HG03280 (cell line): ENCODE results near the gene CALY.

Experiments
- ATAC-seq: cut with Tn5 transposase; IDR thresholded peaks from one replicate; pipeline ENCODE4 v1.9.1; 2021; ENCODE audit warnings: mild to moderate bottlenecking, moderate library complexity; ENCODE audit not compliant: unreplicated experiment

The CALY gene

DNA sequence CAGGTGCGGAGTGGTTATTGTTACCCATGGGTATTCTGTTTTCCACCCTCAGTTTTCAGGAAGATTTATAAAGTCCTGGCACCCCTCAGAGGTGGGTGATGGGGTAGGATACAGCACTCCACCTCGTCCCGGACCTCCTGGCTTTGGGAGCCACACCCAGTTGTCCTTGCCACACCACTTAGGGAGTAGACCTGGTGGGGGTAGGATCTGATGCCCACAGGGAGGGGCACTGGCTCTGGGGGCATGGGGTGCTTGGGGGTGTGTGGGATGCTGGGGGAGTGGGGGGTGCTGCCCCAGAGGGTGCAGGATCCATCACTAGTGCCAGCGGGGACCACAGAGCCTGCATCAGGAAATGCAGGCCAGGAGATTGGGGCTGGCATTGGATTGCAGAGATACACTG, 23.5 kb downstream of the CALY start:
- ATAC-seq, result no peak

DNA sequence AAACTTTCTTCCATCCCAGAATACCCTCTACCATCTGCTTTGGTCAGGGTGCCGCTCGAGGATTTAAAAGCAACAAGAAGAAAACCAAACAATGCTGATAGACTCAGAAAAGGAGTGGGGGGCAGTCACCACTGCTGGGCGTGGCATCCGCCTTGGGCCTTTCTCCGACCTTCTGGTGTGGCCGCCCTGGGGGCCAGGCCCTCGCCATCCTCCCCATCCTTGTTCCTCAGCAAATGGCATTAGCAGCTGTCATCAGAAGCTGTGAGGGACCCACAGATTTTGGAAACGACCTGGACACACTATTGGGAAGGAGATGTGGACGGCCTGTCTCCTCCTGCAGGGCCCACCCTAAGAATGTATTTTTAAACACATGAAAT, 23.9 kb downstream of the CALY start:
- ATAC-seq, result no peak

DNA sequence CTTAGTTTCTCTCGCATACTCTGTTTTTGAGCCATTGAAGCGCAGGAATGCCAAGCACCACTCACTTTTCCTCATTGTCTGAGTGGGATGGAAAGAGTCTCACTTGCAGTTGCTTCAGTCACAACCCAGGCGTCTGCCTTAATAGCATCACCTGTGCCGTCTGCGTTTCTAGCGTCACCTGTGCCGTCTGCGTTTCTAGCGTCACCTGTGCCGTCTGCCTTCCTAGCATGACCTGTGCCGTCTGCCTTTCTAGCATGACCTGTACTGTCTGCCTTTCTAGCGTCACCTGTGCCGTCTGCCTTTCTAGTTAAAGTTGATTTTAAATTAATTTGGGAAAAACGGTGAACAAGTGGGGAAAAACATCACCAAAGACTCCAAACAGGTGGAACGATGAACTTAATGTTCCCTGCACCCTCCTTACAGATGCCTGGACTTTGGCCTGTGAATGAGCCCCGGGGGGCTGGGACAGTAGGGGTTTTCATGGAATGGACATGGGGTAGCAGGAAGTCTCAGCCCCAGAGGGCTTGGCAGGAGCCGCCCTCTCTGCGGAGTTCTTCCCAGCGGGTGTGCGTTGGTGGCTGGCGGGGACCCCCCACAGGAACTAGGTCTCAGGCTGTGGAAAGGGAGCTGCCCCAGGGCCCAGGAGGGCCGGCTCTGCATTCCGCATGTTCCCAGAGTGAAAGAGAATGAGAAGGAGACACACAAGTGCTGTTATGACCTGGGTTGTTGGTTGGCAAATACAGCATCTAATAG, 24.5 kb downstream of the CALY start:
- no peak for ATAC-seq

DNA sequence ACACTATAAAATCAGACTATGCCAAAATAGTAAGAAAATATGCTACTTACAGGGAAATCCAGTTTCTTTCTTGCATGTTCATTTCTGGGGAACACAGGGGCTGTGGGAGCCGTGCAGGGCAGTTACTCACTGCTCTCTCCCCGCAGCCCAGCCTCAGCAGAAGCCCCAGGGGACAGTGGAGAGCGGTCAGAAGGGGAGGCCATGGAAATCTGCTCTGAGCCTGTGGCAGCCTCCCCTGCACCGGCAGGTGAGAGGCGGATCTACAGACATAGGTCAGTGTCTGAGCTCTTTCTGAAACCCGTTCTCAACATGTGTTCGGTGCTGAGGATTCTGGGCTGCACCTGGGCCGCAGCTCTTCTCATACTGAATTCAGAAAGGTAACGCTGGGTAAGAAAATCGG, 25.1 kb downstream of the CALY start:
- no peak for ATAC-seq

DNA sequence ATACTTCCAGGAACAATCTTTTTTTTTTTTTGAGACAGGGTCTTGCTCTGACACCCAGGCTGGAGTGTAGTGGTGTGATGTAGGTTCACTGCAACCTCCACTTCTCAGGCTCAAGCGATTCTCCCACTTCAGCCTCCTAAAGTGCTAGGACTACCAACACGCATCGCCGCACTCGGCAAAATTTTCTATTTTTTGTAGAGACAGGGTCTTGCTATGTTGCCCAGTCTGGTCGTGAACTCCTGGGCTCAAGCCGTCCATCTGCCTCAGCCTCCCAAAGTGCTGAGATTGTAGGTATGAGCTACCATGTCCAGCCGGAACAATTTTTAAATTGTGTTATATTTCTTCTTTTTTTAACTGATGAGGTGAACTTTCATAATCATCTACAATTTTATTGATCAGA, 25.9 kb downstream of the CALY start:
- ATAC-seq, result no peak

DNA sequence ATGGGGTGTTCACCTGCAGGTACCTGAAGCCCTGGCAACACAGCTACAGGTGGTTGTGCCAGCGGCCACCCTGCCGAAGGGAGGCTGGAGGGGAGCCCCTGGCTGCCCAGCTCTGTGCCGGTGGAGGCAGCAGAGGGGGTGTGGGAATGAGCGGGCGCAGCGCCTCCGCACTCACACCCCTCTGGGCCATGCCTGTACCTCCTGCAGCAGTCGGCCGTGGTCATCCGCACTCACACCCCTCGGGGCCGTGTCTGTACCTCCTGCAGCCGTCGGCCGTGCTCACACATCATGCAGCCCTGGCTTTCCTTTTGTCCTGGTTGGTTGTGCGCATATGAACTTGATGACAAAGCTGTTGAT, 26.3 kb downstream of the CALY start:
- ATAC-seq, result no peak

DNA sequence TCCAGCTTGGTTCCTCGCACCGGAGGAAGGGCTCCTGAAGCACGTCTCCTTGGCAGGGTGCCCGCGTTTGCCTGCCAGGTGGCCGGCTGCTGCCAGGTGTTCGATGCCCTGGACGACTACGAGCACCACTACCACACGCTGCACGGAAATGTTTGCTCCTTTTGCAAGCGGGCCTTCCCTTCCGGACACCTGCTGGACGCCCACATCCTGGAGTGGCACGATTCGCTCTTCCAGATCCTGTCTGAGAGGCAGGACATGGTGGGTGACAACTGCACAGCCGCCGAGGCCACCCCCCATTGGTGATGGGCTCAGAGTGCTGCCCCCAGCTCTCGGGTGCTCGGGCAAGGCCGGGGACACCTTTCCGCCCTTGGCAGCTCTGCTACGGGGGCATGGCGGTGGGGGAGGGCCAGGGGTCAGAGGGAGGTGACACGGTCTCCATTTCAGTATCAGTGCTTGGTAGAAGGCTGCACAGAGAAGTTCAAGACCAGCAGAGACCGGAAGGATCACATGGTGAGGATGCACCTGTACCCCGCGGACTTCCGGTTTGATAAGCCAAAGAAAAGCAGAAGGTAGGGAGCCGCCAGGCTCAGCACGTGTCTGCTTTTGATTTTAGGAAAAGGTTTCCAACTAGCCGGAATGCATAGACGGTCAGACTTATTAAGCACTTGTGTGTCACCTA, 26.8 kb downstream of the CALY start:
- ATAC-seq, result no peak

DNA sequence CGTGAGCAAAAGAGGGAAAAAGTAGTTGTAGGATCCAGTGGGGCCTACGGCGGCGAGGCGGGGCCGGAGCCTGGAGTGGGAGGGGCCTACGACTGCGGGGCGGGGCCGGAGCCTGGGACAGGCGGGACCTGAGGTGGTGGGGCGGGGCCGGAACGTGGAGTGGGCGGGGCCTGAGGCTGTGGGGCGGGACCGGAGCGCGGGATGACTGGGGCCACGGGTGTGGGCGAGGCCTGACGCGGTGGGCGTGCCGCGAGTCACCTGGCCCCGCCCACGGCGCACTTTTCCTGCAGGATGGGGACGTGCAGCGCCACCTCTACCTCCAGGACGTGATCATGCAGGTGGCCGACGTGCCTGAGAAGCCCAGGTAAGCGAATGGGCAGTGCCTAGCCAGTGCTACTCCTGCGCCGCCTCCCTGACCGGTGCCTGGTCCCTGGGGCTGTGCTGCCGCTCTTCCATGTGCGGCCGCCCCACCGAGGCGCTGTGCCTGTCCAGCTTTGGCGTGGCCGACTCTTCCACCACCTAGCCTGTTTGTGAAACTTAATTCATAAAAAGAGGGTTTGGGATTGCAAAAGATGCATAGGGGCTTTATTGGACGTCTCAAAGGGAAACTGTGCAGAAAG, 27.5 kb downstream of the CALY start:
- ATAC-seq, result peak; percentile 75

DNA sequence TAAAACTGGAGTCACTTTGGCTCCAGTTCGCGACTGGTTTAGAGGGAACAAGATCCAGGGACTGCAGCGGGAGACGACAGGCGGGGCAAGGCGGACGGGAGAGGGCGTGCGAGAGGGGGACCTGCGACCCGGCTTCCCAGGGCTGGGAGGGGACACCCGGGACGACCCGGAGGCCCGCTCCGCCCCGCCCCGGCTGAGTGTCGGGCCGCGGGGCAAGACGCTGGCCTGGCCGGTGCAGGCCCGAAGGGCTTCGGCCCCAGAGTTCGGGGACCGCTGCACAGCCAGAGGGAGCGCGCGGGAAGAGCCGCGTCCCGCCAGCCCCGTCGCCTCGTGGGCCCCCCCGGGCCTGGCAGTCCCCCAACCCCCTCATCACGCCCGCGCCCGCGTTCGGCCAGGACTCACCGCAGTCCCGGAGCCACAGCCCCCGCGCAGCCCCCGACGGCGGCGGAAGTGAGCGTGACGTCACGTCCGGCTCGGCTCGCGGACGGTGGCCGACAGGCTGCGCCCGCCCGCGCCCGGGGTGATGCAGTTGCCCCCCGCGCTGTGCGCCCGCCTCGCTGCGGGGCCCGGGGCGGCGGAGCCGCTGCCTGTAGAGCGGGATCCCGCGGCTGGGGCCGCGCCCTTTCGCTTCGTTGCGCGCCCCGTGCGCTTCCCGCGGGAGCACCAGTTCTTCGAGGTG, 28.1 kb downstream of the CALY start, which contains the start of the genes TUBGCP2 and ZNF511:
TSS of gene TUBGCP2 (minus strand) at position 452 of the 679 bp plus-strand sequence. CDS start 5,931 bp downstream, outside the sequence.
TSS of gene ZNF511 (plus strand) at position 494 of the 679 bp plus-strand sequence. CDS start at position 524, 30 bp downstream.
- ATAC-seq, result peak; percentile 73

DNA sequence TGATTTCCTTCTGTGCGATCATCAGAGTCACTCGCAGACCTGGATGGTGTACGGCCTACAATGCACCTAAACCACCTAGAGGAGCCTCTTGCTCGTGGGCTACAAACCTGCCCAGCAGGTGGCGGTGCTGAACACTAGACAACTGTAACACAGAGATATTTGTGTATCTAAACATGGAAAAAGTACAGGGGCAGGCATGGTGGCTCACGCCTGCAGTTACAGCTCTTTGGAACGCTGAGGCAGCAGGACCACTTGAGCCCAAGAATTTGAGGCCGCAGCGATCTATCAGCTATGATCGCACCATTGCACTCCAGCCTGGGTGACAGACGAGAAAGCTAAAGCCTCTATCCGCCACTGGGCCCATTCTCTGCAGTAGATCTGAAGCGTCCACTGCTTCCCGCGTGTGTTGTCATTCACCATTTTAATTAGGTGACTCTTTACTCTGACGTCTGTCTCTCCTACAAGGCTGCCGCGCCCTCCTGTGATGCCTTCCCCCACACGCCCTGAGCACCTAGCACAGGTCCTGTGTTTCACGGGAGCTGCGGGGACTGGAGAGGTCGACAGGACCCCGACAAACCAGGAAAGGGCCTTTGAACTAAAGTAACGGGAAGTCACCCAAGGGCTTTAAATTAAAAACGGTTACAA, 28.8 kb downstream of the CALY start:
- peak; percentile 44 for ATAC-seq

DNA sequence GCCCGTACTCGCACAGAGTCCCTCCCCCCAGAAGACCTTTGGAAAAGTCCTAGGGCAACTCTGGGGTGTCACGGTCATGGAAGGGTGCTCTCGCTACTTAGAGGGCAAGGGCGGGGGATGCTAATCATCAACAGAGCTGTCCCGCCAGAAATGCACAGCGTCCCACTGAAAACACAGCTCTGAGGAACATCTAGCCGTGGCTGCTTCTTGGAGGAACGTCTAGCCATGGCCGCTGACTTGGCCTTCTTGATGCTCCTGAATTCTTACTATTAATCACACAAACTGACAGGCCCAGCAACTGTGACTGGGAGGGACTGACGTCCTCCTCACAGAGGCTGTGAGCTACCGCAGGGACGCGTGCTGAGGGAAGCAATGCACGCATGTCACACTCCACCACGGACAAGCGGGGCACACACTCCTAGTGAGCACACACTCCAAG, 29.7 kb downstream of the CALY start:
- no peak for ATAC-seq

DNA sequence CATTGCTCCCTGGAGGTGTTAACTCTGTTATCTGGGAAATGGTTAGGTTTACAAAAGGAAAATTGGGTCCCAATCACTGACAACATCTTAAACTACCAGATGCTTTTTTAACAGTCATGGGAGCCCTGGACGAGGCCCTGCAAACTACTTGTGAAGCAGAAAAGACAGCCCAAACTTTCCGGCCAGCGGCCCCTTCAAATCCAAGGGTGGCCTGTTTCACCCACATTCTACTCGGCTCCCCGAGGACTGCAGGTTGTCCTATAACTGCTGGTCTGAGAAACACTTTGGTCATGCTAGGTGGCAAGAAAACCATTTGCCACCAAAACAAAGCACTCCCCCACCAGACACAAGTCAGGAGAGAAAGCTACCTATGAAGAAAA, 30.6 kb downstream of the CALY start:
- ATAC-seq, result no peak

DNA sequence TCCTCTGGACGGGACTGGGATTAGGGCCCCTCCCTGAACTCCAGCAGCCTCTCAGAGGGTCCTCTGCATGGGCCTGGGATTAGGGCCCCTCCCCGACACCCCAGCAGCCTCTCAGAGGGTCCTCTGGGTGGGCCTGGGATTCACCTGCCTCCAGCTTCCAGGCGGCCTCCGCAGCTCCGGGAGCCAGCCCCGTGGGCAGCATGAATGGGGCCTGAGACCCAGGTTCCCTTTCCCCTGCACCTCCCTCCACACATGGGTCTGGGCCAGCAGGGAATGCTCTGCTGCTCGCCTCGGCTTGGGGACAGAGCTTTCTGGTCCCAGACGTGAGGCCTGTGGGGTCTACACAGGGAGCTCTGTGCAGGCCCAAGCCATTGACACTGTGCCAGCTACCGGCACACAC, 33.5 kb downstream of the CALY start:
- ATAC-seq, result no peak

DNA sequence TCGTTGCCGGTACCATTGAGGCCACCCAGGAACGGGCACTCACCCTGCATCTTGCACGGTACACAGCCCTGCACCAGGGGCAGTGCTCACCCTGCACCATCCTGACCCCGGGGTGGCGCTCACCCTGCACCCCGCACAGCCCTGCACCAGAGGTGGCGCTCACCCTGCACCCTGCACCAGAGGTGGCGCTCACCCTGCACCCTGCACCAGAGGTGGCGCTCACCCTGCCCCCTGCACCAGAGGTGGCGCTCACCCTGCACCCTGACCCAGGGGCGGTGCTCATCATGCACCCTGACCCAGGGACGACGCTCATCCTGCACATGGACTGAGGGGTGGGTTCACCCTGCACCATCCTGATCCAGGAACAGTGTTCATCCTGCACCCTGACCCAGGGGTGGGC, 34.5 kb downstream of the CALY start:
- ATAC-seq, result no peak

DNA sequence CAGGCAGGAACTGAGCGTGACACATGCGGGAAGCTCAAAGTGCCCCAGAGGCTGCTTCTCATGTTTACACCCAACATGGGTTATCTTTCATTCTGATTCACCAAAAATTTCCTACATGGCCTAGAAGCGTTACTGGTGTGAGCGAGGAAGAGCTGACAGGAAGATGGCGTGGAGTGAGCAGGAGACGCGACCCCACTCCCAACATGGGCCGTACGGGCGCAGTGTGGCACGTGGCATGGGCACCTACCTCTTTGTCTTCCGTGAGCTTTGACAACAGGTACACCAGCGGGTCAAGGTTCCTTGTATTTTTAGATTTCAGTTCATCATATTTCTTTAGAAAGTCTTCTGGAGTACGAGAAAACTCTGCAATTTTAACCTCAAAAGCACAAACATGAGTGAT, 37.0 kb downstream of the CALY start:
- ATAC-seq, result no peak

DNA sequence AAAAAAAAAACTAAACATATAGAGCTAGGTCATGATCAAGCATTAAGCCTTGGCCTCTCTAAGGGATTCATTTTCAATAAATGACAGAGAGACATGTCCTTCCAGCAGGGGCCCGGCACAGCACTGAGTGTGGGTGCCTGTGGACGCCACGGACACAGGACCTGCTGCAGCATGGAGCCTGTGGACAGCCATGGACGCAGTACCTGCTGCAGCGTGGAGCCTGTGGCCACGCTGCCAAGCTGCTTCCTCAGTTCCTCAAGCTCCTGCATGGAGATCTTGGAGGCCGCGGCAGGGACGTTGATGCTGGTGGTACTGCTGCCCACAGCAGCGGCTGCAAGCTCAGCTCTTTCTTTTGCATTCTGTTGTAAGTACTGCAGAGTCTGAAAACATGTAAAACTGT, 37.5 kb downstream of the CALY start:
- no peak for ATAC-seq

DNA sequence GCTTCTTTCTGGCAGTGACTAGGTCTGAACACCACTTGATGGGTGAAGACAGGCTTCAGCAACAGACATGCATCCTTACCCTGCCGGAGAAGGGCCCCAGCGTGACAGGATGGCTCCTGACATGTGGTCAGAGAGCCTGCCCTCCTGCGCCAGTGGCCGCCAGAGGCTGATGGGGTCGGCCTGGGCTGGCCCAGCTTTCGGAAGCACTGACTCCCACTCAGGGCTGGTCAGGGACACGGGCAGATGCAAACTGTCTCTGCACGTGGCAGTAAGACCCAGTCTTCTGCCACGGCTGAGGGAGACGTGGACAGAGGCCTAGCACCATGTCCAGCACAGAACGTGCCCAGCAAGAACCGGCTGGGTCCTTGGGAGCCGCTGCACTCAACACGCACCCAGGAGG, 38.2 kb downstream of the CALY start:
- no peak for ATAC-seq

DNA sequence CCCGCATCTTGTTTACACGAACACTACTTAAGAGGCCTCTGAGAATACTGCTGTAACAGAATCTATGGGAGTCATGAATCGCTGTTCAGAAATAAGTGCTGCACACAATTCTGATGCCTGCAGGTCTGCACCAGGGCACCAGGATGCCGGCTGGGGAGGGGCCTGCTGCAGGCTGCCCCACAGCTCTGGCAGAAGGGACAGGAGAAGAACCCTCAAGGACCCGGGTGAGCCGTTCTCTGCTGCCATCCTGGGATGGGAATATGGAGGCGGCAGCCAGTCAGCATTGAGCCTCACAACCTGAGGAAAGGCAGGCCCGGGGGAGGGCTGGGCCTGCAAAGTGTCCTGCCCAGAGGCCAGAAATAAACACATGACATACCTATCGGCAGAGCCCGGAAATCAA, 39.2 kb downstream of the CALY start:
- no peak for ATAC-seq

DNA sequence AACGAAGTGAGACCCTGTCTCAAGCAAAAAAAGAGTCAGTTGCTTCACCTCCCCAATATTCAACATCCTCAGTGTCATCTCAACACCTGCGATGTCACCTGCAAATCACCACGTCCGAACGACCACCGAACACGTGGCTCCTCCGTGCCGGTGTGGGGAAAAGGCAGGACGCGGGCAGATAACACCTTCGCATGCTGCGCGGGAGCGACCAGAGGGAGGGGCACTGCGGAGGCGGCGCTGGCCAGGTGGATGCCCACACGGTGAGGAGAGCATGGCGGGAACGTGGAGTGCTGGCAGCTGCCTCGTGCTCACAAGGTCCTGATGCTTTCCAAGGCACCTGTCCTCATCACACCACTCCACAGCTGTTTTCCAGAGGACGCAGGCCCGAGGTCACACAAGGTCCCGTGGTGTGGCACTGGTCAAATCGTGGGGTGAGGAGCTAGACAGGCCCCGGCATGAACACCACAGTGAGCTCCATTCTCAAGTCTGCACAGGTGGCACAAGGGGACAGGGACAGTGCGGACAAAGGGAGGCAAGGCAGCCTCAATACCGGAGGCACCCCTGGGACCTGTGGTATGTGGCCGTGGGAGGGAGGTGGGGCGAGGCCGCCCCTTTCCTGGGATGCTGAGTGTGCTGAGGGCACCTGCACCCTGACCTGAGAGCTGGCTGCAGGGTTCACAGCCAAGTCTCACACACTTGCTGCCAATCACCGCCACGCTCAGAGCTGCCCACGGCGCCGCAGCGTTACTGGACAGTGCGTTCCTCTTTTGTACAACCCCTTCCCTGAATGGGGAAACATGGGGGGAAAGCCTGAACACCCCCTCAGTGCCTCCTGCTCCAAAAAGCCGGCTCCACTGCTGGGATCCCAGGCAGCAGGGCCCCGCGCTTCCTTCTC, 41.0 kb downstream of the CALY start:
- no peak for ATAC-seq

DNA sequence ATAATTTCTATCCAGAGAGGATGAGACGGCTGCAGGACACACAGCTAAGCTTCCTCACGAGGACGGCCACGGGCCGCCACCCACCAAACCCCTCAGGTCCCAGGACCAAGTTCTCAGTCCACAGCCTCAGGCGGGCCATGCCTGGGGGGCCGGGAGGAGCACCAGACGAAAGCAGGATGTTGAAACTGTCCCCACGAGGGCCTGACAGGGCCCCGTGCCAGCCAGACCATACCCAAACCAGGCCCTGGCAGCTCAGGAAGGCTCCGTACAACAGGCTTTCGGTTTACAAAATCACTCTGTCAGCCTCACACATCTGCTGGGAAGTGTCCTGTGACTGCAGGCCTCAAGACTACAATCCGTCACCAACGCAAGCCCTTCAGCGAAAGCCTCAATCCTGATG, 42.5 kb downstream of the CALY start:
- no peak for ATAC-seq
